Measurements from ENCODE around the gene ERICH6B.

DNA sequence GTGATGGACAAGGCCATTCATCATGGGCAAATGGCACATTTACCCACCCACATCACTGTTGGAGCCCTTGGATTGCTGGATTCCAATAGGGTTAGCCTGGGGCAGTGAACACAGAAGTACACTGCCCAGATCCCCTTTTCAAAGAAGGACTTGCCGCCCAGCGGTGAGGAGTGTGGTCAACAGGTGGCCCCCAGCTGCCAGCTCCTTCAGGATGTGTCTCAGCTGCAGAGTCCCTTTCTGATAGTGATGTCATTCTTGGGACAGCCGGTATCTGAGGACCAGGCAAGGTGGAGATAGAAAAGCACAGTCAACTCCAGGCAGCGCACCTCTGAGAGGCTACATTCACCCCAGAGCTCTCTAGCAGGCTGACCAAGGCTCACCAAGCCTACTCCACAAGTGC lies 16.9 kb downstream of the ERICH6B start:
- TF ChIP-seq EZH2 (IDR thresholded peaks at IDR 0.05; ENCODE audit: insufficient read depth, poor library complexity, severe bottlenecking) (no peak), EZH2phosphoT487 (IDR thresholded peaks at IDR 0.05; ENCODE audit: insufficient read depth, low read depth) (no peak)
